HG02884 (cell line): ENCODE data around the gene UNC13B.

Source experiments
- ATAC-seq: cut with Tn5 transposase; IDR thresholded peaks from one replicate; pipeline ENCODE4 v1.9.1; 2021; ENCODE audit warnings: mild to moderate bottlenecking, moderate library complexity; ENCODE audit not compliant: unreplicated experiment

UNC13B gene

GRCh38 chr9:35318741-35319140 is 156.9 kb downstream of the UNC13B start:
- ATAC-seq: no peak

DNA sequence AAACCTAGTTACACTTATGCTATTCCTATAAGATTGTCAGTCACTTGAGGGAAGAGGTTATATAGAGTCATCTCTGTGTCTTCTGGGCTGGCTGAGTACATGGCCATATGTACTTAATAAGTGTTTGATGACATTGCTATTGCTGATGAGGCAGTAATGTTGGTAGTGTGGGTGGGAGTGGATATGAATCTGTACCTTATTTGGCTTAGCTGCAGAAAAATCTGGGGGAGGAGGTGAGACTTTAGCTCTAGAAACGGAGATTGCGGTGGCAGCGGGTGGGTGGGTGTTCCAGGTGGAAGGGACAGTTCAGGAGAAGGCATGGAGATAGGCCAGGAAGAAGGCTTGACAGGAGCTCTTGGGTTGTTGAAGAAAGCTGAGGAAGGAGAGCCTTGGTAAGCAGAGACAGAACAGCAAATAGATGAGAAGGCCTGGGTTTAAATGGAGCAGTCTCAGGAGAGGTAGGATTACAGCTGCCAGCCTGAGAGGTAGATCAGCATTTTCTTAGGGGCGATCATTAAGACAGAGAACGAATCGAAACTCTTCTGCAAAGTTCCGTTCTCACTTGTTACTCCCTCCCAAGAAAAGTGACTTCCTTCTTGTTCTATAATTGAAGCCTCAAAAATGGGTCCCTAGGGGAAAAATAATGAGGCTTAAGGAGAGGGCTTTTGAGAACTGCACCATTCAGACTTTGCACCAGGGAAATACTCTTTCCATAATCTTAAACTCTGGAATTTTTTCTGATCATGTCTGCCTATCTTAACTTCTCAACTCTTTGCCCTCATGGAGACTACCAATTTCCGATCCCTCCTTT is 160.5 kb downstream of the UNC13B start:
- no peak for ATAC-seq

DNA sequence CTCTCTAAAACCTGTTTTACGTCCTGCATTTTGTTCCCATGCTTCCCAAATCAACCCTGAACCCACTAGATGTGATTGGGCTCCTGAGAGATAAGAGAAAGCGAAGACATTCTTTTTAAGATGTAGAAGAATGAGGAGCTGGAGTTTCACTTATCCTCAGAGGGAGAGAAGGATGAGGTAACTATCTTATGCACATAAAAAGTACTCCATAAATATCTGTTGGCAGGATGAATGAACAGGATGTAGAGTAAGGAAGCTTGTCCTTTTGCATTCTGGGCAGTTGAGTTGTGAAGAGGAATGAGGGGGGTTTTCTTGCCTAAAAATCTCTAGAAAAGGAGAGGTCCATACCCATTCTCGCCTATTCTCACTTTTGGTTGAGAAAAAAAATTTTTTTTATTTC is 163.2 kb downstream of the UNC13B start:
- no peak for ATAC-seq

DNA sequence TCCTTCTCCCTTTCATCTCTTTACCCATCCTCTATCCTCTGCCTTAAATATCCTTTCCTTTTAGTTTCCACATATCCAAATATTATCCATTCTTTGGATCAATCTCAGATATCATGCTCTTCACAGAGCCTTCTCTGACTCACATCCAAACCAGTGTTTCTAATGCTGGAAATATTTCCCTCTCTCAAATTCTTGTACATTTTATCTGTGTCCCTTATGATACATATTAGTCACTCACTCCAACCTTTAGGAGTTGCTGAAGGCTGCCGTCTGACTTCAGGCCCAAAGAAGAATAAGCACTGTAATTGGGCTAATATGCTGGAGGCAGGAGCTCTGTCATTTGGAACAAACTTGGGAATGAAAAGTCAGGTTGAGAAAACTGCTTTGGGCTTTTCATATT is 171.7 kb downstream of the UNC13B start:
- no peak for ATAC-seq

DNA sequence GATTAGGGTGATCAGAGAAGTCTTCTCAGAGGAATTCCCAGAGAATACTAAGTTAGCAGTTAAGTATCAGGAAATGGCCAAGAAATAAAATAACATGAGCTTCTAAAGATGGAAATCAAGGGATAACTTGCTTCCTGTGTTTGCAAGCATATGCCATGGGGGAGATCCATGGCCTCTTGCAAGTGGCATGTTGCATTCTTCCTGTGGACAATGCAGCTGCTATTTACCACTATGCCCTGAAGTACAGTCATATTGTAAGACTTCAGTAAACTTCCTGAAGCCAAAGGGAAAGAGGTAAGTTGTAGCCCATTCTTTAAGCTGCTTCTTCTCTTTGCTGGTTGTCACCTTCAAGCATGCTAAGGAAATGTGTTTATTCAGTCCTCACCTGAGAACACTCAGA is 173.4 kb downstream of the UNC13B start:
- ATAC-seq: no peak

- ATAC-seq: no peak
Observed at GRCh38 chr9:35338086-35338485, 176.3 kb downstream of the UNC13B start.

DNA sequence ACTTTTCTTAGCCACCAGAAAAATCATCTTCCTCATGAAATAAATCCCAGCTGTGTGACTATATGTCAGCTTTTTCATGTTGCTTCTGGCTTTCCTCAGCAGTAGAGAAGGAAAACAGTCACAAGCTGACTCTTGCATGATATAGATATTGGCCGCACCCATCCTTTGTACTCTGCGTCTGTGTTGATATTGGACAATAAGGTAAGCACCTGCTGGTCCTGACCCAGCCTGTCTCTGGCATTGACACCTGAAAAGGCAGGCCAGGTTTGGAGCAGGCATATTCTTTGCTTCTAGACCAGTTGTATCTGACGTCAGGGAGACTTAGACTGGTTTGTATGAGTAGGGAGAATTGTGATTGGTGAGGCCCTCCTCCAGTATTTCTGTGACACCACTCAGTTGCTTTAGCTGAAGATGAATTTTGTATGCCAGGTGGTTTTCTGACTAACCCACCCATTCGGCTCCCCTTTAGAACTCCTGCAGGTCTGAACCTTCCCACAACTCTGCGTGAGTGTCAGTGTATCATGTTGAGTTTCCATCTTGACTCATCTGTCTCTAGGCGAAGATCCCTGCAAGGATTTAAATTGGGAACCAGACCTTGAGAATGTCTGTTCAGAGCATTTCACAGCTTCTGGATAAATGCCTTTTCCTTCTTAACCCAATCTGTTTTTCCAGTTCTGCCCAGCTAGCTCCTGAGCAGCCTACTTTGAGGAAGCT is 176.9 kb downstream of the UNC13B start:
- ATAC-seq: no peak

DNA sequence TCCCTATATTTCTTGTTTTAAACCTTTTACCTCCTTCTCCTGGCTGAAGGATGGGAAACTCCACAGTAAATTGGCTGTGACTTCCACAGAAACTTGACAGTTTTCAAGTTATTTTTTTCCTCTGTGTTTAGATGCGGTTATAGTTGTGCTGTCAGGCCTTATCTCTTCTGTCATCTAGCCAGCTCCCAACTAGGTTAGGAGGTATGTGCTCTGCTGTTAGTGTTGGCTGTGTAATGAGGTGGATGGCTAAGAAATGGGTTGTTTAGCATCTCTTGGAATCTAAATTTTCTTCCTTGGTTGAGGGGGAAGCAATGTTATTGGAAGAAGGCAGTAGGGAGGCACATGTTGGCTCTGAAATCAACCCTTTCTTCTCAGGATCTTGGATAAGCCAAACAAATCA is 178.2 kb downstream of the UNC13B start:
- ATAC-seq: no peak

DNA sequence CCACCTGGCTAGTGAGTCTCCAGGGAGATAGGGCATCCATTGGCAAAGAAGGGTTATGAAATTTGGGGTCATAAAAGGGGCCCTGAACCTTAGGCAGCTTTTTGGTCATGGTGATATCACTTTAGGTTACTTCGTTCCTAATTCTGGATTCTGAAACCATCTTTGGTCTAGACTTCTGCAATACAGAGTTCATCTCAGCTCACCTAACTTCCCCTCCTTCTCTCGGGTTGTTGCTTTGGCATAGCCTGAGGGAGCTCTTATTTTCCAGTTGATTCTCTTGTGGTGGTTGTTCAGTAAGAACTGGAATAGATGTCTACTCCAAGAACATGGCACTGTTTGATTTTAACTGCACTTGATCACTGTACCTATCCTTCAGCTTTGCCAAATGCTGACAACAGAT is 179.2 kb downstream of the UNC13B start:
- no peak for ATAC-seq

DNA sequence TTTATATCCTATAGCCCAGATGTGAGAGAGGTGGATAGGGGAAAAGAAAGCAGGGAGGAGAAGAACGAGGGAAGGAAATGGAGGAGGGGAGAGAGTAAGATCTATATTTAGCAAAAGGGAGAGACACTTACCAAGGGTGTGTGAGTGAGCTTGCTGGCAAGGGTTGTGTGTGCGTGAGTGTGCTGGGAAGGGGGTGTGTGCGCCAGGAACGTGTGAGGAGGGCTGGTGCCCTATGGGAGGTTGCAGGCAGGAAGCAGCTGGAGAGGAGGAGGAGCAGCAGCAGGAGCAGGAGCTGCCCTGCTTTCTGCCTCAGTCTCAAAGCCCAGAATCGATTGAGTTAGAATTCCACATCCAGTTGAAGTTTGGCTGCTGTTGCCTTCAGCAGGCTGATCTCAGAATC is 179.8 kb downstream of the UNC13B start:
- no peak for ATAC-seq

DNA sequence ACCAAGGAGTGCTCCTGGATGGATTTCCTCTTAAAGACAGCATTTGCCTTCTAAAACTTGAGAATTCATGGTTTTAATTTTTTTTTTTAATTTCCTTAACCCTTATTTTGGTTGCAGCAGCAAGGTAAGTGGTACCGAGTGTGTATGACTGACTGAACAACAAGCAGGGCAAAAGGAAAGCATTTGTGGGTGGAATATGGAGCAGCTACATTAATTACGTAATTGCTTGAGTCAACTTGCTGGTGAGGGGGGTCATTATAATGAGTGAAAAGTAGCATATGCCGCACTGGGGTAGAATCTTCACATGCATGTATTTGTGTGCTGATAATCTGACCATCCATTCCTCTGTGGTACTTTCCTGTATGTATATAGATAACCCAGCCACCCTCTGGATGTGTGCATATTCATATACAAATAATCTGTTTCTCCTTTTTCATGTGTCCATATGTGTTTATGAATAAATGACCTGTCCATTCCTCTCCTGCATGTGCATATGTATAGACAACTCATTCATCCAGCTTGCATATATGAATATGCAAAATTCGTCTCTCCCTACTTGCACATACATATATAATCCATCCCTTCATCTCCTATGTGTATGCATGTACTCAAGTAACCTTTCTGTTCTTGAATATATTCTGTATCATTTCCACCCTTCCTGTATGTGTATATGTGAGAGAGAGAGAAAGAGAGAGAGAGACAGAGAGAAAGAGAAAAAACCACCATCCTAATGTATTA is 180.6 kb downstream of the UNC13B start:
- ATAC-seq: no peak

GRCh38 chr9:35348109-35348508 is 186.3 kb downstream of the UNC13B start:
- no peak for ATAC-seq

DNA sequence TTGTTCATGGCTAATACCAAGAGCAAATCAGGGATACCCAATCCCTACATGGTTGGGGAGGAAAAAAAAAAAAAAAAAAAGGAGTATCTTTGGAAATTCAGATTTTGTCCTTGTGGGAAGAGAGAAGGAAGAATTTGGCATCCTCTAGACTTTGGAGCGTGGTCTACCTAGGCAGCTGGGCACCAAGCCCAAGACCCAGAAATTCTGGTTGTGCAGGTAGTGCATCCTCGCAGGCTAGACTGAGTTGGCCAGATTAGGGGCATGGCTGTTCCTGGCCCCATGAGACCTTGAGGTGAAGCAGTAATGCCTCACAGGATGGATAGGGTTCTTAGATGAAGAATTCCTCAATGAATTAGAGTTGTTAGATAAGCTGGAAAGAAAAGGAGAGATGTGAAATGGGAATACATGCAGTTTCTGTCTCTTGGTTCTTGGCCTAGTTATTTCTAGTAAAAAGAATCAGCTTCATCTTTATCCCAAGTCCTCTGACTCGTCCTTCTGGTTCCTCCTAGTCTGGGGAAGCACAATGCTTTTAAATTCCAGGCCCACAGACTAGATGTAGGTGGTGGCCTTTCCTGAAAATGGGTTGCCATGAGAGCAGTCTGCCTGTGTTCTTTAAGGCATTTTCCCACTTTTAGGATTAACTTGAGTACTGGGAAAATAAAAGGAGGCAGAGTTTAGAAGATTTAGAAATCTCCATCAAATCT is 187.6 kb downstream of the UNC13B start:
- no peak for ATAC-seq

DNA sequence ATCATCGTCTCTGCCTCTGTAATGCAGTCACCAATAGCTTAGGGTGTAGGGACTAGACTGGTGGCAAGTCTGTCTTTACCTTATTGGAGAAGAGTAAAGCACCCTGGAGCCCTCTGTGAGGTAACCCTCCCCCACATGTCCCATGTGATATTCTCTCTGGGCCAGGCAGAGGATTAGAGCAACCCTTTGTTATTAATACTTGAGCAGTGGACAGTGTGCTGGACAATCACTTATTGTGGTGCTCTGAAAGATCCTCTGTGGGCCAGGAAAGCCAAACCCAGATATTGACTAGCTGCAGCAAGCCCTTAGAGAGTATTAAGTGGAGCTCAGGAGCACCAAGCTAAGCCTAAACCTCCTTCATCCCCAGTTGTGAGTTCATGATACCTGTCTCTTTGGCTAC is 188.4 kb downstream of the UNC13B start:
- no peak for ATAC-seq

DNA sequence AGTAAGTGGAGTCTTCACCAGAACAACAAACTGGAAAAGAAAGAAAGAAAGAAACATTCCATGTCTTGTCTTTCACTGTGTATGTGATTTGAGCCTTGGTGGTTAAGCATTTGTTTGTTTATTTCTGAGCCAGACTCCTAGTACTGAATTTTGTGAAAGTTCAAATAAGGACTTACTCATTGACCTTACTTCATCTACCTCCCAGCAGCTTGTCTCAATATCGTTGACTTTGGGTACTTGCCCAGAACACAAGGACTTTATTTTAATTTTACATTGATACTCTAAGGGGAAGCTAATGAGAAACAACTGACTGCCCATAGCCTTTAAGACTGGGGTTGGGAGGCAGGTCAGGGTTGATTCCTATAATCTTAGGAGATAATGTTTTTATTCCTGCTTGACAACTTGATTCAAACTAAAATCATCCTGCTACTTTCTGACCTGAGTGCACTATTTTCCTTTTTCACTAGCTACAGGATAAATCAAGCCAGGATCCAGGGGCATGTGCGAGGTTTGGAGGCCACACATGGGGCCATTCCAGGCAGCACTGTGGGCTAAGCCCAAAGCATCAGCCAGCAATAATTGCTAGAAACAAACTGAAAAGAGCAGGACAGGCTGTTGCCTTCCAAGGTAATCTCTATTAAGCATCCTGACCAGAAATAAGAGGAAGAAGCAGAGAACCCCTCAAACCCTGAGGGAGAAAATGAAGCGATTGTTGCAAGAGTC is 189.2 kb downstream of the UNC13B start:
- ATAC-seq: no peak

- no peak for ATAC-seq
Observed at GRCh38 chr9:35353731-35354365, 192.0 kb downstream of the UNC13B start.

GRCh38 chr9:35355939-35356338 is 194.1 kb downstream of the UNC13B start:
- ATAC-seq: no peak

GRCh38 chr9:35357116-35357515 is 195.3 kb downstream of the UNC13B start:
- ATAC-seq: no peak

- ATAC-seq: no peak
Observed at GRCh38 chr9:35357826-35358225, 196.0 kb downstream of the UNC13B start.
